Measurements from ENCODE around the gene TTYH3. TPM values are rescaled to one million over a fixed set of nuclear protein-coding genes. Genes with fewer than 3 reads are reported as not detected.
"Not testable (repeated sequence)": the region's sequence is repeated elsewhere in the genome, so short reads cannot be mapped to it uniquely, and the experiment has no call there.

The TTYH3 gene
- polyA plus RNA-seq, 1 donor, result 84.3 TPM

DNA sequence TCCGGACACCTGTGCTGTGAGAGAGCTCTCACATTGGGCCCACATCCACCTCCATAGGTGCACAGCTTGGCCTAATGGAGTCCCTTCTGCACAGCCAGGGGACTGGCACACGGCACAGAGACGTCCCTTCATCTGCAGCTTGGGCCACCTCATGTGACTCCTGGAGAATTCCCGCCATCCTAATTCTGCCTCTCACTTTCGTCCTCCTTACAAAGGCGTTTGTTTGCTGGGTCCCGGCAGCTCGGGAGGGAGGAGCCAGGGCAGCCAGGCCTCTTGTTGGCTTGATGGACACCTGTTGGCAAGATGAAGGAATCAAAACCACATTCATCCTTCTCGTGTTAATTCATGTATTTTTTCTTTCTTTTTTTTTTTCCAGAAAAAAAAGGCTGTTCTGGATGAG, 30.7 kb upstream of the TTYH3 start:
- DNase-seq, result no peak

DNA sequence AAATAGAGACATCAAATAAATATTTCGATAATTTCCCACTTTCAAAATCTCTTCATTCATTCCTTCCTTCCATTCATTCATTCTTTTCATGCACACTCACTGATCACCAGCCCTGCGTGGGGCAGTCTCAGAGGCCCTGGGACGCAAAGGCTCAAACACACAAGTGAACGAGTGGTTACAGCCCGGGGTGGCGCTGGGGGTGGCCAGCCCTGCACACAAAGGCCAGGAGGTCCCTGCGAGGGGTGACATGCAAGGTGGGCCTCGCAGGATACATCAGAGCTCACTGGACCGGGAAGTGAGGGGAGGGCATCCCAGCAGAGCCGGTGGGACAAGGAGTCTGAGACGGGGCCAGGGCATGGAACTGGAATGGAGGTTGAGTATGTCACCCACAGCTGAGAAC, 29.9 kb upstream of the TTYH3 start:
- DNase-seq, result no peak

DNA sequence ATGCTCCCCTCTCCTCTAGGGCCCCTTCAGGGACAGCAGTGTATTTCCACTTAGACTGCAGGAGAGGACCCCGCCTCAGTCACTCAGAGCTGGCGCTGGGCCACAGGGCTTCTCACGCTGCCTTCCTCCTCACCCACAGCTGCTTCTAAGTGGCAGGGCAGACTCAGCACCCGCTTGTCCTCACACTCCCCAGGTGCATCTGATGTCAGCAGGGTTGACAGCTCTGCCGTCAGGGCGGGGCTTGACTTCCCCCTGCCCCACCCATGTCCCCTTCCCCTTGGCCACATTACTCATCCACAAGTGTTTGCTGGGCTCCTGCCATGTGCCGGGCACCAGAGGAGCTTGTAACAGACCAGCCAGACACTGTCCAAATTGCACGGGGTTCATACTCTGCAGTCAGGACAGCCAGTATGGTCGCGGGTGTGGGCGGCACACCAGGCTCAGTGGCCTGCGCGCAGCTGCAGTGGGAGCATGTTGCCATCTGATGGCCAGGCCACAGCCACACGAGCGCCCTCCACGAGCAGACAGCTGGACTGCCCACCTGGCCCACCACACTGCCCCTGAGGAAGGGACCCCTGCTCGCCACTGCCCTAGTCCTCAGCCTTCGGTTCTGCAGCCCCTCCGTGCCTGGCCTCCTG, 29.3 kb upstream of the TTYH3 start:
- DNase-seq, result no peak

DNA sequence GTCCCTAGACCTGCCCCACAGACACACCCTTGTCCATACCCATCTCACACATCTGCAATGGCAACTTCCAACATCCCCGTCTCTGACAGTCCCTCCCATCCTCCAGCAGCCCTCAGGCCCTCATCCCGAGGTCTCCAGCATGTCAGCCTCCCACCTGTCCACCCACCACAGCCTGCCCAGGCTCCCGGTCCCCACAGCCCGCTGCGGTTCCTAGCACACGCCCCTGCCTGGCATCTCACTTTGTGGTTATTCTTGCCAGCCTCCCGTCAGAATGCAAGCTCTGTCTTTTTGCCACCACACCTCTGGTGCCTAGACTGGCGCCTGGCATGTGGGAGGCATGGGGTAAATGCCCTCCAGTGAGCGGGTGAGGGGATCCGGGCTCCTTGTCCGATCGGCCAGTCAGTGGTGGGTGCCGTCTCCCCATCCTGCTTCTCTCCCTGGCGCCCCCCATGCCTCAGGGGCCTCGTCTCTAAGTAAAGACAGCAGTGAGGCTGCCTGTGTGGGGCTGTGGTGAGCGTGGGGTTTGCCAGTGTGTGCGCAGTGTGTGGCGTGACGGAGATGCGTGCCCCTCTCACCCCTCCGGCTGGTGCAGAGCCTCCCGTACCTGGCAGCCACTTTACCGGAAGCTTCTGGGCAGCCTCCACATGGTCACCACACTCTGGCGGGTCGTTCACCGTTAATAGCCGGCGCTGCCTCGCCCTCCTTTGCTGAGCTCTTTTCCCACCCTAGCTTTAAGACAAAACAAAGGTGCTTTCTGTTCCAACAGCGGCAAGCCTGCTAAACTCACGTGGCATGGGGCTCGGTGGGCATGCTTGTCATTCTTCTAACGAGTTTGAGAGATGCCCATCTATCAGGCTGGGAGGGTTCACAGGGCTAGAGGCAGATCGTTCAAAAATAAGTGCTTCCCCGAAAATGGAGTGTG, 28.5 kb upstream of the TTYH3 start:
- DNase-seq, result no peak

DNA sequence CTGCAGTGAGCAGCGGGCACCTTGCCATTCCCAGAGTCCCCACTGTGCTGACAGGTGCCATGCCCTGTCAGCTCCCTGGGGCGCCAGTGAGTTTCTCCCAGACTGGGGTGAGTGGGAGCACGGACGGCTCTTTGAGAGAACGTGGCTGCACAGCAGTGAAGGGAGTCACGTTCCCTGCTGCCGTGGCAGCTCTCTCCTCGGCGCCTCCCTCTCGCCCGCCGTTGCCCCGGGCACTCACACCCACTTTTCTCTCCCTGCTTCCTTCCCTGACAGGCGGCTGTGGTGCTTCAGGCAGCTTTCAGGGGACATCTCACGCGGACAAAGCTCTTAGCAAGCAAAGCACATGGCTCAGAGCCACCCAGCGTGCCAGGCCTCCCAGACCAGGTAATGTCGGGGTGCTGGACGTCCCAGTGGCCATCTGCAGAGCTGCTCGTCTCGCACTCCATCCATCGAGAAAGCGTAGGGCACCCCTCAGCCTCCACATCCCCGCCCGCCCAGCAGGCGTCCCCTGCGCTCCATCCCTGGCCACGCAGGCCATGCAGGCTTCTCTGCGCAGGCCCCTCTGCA, 27.1 kb upstream of the TTYH3 start:
- DNase-seq, result no peak

DNA sequence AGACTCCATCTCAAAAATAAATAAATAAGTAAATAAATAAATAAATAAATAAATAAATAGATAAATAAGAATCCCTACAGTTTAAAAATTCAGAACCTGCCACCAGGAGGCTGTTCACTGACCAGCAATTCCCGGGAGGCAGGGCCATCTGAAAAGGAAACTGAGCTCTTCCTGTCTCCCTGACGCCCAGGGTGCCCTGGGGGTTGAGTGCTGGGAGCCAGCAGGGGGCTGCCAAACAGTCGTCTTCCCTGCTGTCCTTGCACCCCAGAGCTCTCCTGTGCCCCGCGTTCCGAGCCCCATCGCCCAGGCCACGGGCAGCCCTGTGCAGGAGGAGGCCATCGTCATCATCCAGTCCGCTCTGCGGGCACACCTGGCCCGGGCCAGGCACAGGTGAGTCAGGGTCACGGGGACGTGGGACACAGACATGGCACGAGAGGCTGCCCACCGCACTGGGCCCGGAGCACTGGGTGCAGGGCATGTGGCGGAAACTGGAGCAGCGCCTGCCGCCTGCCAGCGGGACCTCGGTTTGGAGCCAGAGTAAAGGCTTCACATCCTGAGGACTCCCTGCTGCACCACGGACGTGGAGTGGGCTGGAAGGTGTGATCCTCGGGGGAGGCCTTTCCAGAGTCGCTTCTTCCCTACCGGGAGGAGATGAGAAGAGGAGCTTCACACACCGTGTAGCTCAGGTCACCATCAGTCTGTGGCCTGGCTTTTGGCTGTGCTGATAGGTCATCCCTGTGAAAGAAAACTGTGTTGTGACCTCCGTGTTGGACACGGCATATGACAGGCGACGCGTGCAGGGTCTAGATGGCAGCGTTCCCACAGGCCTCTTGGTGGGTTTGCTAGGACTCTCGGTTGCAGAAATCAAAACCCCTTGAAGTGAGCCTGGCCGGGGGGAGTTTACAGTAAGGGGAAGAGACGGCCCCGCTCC, 25.9 kb upstream of the TTYH3 start:
- no peak for DNase-seq

DNA sequence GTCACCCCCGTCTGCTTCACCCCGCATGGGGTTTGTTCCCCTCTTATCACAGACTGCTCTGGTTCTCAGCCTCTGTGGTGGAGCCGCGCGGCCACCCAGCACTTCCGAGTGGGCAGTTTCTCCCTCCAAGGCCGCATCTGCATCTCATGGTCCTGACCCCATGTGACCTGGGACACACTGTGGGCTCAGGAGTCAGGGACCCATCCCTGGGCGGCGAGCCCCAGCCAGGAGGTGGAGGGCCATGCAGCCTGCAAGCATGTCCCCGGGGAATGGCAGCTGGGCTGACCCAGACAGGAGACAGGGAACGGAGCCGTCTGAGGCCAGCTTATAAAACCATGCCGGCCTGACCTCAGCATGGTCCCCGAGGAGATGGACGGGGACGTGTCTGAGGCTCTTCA, 25.2 kb upstream of the TTYH3 start:
- no peak for DNase-seq

DNA sequence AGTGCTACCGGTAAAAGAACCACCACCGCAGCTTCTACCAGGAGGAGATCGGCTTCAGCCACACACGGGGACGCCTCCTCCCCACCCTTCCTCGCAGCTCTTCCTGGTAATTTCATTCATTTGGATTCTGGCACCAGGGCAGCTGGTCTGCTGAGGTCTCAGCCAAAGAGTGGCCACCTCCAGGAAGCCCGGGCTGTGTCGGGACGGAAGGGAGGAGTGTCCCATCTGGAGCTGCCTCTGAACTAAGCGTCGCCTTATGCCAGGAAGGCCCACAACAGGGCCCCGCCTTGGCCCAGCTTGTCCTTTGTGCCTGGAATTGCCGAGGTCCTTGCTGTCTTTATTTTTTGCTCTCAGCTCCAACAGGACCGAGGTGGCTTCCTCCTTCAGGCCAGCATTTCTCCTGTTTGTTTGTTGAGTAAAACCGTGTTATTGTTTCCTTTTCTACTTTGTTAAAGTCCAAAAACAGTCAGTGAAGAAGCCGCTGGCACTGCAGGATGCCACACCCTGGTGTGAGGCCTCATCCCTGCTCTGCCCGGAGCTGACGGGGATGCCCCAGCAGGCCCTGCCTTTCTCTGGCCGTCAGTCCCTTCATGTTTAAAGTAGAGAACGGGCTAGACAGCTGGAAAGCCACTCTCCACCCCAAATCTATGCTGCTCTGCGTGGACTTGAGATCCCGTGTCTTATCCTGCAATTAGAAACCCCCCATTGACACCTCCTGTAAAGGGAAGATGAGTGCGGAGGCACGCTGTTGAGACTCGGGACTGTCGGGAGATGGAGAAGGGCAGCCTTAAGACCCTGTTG, 24.5 kb upstream of the TTYH3 start:
- no peak for DNase-seq

DNA sequence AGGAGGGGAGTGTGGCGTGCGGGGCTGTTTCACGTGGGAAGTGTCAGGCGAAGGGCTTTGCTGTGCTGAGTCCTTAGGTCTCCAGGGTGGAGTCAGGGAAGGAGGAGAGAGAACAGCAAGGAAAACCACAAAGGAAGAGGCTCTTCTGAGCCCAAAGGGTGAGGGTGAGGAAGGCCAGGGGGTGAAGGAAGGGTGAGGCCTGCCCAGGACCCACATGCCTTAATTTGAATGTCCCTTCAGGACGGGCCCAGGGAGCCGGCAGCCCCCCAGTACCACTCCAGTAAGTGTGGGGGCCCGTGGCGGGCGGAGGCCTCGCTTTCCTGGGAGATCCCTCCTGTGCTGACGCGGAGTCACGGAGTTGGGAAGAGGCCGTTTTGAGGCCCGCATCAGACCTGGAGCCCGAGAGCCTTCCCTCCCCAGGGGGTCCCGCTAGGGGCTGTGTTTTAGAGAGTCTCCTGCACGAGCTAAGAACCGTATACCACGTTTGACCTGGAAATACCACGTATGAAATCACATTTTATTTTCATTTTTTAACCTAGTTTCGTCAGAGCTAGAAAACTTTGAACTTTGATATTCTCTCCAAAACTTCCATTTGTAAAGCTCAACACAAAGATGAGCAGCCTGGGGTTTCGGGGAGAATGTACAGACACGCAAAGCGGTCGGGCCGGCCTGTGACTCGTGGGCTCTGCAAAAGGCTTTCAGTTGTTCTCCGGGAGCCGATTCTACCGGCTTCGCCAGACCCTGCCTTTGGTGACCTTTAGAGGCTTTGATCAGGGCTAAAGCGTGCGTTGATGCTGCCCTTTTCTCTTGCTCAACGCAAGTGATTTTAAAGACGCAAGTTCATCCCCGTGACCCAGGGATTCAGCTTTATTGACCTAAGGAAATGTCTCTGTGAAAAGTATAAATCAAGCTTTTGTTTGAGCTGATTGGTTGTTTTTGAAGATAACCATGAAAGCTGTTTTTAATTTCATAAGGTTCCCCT, 23.6 kb upstream of the TTYH3 start:
- DNase-seq, result no peak

DNA sequence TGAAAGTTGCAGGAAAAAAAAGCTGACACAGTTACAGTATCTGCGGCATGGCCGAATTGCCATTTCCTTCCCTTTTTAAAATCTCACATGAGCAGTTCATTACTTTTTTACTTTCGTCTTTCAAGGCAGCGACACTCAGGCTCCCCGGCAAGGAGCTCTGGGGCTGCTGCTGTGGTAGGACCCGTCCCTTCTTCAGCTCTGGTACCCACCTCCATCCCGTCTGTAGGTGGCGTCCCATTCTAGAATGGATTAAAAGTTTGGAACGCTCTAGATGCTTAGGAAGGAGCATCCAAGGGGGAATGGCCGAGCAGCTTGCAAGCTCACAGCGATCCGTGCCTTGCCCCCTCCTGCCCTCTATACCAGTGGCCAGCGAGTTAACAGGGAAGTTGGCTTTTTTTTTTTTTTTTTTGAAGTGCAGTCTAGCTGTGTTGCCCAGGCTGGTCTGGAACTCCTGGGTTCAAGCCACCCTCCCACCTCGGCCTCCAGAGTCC, 22.8 kb upstream of the TTYH3 start:
- DNase-seq, result no peak

DNA sequence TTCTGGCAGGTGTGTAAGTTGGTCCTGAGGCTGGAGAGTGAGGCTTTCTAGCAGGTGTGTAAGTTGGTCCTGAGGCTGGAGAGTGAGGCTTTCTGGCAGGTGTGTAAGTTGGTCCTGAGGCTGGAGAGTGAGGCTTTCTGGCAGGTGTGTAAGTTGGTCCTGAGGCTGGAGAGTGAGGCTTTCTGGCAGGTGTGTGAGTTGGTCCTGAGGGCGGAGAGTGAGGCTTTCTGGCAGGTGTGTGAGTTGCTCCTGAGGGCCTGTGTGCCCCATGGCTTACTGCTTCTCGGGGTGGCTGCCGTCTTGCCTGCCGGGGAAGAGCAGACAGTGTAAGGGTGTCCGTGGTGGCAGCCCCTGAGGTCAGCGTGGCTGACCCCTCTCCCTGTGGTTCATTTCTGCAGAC, 22.1 kb upstream of the TTYH3 start:
- not testable (repeated sequence) for DNase-seq

DNA sequence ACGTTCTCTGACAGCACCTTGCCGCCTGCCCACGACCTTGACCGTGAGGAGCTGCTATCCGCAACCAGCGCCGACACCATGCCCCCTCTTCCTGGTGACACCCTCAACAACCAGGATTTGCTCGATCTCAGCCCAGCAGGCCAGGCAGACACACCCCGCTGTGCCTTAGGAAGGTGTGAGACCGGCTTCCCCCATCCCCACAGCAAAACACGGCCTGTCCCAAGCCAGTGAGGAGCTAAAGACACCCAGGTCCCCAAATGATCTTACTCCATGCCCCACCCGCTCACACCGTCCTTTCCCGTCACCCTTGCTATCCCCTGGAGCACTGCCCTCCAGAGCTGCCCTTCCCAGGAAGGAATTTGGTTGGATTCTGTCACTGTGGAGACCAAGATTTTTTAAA, 21.3 kb upstream of the TTYH3 start:
- no peak for DNase-seq

DNA sequence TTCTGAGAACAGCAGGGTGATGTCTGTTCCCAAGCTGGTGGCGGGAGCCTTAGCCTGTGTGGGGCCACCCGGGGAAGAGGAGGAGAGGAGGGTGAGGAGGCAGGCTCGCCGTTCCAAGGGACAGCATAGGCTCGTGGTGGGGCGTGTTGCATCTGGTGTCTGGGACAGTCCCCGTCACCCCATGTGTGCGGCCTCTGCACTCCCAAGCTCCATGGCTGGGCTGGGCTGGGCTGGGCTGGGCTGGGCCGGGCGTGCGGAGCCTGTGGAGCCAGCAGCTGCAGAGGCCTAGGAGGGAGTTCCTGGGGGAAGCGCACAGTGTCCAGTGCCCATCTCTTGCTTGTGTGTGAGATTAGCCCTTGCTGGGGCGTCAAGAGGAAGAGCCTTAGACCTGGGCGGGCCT, 20.9 kb upstream of the TTYH3 start:
- DNase-seq, result no peak

DNA sequence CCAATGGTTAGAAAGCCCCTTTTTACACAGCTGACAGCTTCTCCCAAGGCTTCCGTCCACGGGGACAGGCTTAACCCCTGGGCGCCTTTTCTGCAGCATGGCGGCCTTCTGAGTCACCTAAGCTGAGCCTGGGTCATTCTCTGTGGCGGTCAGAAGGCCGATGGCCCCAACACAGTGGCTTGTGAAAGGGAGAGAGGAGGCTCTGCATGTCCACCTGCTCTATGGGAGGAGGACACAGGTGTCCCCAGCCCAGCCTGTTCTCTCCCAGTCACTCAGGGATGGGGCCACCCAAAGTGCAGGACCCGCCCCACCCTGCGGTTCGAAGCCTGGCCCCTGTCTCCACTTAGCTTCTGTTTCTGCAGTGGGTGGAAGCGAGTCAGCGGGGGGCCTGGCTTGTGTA, 20.4 kb upstream of the TTYH3 start:
- no peak for DNase-seq

DNA sequence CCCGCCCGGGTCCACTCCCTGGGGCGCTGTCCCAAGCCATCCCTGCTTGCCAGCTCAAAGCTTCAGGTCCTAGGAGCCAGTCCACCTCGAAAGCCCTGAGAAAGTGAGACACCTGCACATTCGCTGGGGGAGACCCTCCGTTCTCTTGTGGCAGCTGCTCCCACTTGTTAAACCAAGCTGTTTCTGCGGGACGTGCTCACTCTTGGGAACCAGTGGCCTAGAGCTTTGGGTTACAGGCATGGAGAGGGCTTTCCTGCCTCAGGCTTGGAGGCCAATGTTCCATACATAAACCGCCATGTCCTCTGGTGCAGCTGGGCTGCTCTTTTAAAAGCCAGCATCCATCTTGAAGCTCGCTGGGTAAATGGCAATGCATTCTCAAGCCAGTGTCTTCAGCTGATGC, 19.9 kb upstream of the TTYH3 start:
- DNase-seq, result no peak

DNA sequence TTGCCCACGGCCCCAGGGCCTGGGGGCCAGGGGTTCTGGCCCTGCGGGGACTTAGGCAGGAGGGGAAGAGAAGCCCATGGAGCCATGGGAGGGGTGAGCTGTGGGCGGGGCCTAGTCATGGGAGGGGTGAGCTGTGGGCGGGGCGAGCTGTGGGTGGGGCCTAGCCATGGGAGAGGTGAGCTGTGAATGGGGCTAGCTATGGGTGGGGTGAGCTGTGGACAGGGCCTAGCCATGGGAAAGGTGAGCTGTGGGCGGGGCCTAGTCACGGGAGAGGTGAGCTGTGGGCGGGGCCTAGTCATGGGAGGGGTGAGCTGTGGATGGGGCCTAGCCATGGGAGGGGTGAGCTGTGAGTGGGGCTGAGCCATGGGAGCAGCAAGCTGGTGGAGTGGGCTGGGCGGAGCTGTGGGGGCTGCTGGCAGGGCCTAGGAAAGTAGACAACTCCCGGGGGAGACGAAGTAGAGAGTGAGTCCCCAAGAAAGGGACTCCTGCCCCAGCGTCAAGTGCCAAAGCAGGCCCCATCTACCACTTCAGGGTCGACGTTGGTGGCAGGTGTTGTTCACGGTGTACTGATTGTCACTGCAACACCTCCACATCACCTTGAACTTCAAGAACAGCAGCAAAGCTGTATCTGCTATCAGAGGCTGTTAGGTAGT, 19.2 kb upstream of the TTYH3 start:
- DNase-seq, result no peak

DNA sequence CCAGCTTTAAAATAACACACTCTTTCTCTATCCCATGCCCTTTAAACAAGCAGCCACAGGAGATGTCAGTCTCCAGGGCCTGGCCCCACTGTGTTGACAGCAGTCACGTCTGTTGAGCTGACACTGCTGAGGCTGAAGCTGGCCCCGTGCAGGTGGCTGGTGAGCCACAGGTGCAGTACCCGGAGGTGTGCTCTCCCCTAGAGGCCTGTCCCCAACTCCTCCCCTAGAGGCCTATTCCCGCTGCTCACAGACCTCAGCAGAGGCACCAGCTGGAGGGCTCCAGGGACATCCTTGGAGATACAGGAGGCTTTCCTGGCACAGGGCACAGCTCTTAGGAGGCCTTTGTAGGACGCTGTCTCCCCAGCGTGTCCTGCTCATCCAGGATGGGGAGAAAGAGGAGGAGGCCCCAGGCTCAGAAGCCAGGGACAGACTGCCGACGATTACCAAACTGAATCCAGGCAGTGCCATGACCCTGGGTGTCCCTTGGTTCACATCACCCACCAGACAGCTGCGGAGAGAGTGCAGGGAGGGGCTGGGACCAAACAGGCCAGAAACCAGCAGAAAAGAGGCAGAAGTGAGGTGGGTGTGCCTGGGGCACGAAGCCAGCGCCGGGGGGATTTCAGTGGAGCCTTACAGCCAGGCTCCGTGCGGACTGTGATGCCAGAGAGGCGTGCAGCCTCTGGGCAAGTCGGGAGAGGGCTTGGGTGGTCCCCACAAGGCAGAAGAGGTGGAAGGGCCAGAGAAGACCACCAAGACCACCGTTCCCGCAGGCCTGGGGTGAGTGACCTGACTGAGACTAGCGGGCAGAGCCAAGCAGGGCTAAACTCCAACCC, 18.5 kb upstream of the TTYH3 start:
- DNase-seq, result no peak

DNA sequence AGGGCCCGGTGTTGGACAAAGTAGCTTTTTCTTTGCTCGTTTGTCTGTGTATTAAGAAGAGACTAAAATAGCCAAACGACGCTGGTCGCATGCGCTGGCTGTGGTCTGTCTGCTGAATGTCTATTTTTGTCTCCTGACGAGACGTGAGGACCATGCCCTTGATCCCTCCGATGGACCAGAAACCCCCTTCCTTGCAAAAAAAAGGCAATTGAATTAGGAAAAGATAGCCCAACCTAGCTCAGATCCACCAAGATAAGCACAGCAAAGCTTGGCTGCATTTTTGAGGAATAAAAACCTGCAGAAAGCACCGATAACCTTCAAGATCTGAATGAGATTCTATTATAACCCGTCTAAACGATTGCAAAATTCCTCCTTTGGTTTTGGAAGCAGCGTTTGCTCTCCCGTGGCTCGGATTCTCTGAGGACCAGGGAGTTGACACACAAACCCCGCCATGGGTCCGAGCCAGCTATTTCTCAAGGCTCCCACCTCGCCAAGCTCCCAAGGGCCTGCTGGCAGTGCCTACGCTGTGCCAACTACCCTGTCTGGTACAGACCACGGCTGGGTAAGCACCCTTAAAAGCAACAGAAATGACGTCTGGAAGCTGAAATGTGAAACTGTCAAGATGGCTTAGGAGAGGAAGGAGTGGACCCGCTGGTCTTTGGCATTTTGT, 17.7 kb upstream of the TTYH3 start:
- no peak for DNase-seq
